ENCODE results near the gene ADCK1. TPM values are rescaled to one million over a fixed set of nuclear protein-coding genes. Genes with fewer than 3 reads are reported as not detected.

ADCK1 gene, protein sequence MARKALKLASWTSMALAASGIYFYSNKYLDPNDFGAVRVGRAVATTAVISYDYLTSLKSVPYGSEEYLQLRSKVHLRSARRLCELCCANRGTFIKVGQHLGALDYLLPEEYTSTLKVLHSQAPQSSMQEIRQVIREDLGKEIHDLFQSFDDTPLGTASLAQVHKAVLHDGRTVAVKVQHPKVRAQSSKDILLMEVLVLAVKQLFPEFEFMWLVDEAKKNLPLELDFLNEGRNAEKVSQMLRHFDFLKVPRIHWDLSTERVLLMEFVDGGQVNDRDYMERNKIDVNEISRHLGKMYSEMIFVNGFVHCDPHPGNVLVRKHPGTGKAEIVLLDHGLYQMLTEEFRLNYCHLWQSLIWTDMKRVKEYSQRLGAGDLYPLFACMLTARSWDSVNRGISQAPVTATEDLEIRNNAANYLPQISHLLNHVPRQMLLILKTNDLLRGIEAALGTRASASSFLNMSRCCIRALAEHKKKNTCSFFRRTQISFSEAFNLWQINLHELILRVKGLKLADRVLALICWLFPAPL
- total RNA-seq (ENCODE audit: low replicate concordance), result 5.2 and 8.7 TPM in 2 replicates

- peak; percentile 68 for DNase-seq (ENCODE audit: low read depth)
- H3K4me3 ChIP-seq (ENCODE audit: low read depth, low read length), result peak within 1 kb of the TSS; percentile 77
- TF ChIP-seq, protein P1, sequence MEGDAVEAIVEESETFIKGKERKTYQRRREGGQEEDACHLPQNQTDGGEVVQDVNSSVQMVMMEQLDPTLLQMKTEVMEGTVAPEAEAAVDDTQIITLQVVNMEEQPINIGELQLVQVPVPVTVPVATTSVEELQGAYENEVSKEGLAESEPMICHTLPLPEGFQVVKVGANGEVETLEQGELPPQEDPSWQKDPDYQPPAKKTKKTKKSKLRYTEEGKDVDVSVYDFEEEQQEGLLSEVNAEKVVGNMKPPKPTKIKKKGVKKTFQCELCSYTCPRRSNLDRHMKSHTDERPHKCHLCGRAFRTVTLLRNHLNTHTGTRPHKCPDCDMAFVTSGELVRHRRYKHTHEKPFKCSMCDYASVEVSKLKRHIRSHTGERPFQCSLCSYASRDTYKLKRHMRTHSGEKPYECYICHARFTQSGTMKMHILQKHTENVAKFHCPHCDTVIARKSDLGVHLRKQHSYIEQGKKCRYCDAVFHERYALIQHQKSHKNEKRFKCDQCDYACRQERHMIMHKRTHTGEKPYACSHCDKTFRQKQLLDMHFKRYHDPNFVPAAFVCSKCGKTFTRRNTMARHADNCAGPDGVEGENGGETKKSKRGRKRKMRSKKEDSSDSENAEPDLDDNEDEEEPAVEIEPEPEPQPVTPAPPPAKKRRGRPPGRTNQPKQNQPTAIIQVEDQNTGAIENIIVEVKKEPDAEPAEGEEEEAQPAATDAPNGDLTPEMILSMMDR (IDR thresholded peaks at IDR 0.05; ENCODE audit: insufficient read depth, low read length), result peak; percentile 60
Observed at GRCh38 chr14:77799863-77800730, at the start of gene ADCK1. TSS of gene ADCK1 (plus strand) at chr14:77800109. CDS start at chr14:77818979, 18,870 bp downstream.

DNA sequence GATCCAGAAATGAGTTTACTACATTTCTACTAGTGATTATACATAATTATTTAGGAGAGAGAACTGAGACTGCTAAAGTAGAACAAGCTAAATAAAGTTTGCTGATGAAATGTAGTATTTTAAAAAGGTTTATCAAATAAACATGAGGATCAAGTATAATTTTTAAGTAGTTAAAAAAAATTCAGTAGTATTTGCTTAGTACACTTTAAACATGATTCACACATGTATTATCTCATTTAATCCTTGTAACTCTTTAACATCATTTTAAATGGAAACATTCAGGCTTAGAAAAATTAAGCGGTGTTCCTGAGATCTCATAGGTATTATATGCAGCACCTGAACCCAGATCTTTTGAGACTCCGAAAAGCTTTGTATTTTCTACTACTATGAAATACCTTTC, 47.6 kb upstream of the ADCK1 start:
- DNase-seq (ENCODE audit: low read depth), result no peak
- TF ChIP-seq, protein P1 (IDR thresholded peaks at IDR 0.05; ENCODE audit: insufficient read depth, low read length), result no peak
- H3K4me3 ChIP-seq (ENCODE audit: low read depth, low read length), result no peak overlapping the region

DNA sequence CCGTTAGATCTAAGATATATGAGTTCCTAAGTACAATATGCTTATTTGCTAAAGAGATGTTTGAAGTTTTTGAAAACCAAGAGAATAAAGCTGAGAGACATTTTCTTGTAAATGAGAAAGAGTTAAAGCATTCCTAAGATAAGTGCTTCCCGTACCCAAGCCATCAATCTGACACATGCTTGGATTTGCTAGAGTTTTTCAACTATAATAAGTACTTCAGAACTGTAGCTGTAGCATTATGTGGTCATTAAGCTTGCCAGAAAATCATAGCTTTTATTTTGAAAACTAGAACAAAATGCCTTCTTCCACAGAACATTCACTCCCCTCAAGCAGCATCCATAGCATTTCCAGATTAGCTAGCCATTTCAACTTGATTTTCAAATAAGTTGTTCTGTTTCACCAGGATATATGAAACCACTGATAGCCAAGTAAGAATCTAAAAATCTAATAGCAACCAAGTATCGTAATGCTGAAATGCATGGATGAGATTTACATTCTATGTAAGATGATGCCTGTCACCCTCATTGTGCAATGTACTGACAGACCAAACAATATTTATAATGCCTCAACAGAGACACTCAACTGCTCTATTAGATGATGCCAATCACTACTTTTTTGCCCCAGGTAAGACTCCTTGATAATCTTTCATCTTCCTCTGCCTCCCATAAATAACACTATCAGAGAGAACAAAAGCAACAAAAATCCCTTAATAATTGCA, 47.0 kb upstream of the ADCK1 start:
- peak; percentile 47 for DNase-seq (ENCODE audit: low read depth)

GRCh38 chr14:77760381-77761204, 39.3 kb upstream of the ADCK1 start, which contains the start of gene SNW1:
TSS of gene SNW1 (minus strand) at chr14:77761156. CDS start at chr14:77761127, 29 bp downstream.
- DNase-seq (ENCODE audit: low read depth), result peak; percentile 55
- peak within 1 kb of the TSS; percentile 91 for H3K4me3 ChIP-seq (ENCODE audit: low read depth, low read length)
- TF ChIP-seq, protein P1 (IDR thresholded peaks at IDR 0.05; ENCODE audit: insufficient read depth, low read length), result no peak

More for the DNA sequence above, 47.0 kb upstream of the ADCK1 start:
- no peak overlapping the region for H3K4me3 ChIP-seq (ENCODE audit: low read depth, low read length)
- TF ChIP-seq, protein P1 (IDR thresholded peaks at IDR 0.05; ENCODE audit: insufficient read depth, low read length), result no peak

DNA sequence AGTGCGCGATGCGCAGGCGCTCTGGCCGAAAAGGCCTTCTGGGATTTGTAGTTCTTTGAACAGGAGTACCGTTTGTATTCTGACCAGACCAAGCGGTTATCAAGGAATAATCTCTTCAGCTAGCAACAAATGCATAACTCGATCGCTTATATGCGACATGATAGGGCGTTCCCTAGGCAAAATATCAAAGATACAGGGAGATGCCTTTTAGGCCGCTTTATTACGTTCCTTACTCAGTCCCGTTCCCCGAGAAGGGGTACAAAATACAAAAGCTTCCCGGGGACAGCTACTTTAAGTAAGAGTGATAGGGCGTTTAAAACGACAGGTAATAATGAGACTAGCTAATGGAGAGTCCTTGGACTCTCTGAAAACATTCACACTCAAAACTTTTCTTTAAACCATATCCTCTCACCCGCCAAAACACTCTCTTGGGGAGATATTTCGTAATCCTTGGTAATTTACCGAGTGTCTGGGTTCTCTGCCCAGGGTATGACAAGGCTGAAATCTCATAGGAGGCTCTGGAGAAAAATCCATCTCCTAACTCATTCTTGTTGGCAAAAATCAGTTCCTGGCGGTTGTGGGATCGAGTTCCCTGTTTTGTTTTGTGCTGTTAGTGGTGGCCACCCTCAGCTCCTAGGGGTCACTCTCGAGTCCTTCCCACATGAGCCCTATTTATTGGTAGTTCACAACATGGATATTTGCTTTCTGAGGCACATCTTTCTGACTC, 38.5 kb upstream of the ADCK1 start:
- DNase-seq (ENCODE audit: low read depth), result peak; percentile 96
- peak overlapping the region; percentile 91 for H3K4me3 ChIP-seq (ENCODE audit: low read depth, low read length)
- TF ChIP-seq, protein P1 (IDR thresholded peaks at IDR 0.05; ENCODE audit: insufficient read depth, low read length), result peak; percentile 30
